Measurements from ENCODE around the gene APOC4. TPM values are rescaled to one million over a fixed set of nuclear protein-coding genes. Genes with fewer than 3 reads are reported as not detected.

Gene APOC4
- total RNA-seq, 2 donors from 2014 or later, result not detected

GRCh38 chr19:44993526-44993925 is 51.5 kb downstream of the APOC4 start:
- intact Hi-C loops (cut with DNase I), result no loop called here
- Histone ChIP-seq H3K4me3 (no peak overlapping the region), H3K27me3 (replicated peaks; ENCODE audit: insufficient read depth) (no peaks in the 10 kb centered on the region), H3K36me3 (peaks cover 0 to 6% of the 10 kb centered on the region in 2 donors), H3K9me3 (no peaks in the 10 kb centered on the region), H3K27ac (no peak overlapping the region), H3K4me1 (replicated peaks) (no peaks in the 10 kb centered on the region)
- TF ChIP-seq POLR2A (IDR thresholded peaks at IDR 0.05) (no peak), CTCF (IDR thresholded peaks at IDR 0.05) (no peak), POLR2AphosphoS5 (IDR thresholded peaks at IDR 0.05) (no peak)
- DNase-seq (ENCODE audit: low spot score), result no peak
- WGBS, result 86% methylated on average over 6 of the region's 6 CpGs

DNA sequence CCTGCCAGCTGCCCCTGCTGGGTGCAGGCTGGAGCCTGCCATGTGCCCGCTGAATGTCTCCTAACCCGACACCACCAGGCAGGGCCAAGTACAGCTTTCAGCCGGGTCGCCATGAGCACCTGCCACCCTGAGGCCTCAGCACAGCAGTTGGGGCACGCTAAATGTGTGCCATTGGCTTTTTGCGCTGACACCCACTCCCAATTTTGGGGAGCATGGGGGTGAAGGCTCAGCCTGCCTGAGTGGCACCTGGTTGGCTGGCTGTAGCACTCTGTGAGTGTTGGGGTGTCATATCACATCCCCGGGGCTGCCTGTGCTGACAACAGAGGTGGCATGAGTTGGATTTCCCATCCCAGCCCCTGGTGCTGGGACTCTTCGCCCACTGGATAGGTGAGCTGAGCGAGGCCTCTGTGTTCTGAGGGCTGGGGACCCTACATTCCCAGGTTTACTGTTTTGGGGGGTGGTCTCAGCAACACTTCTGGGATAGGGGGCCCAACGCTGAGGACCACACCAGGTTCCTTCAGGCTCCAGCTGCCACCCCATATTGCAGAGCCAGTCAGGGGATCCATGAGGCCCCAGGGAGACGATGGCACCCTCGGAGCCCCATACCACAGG is 52.0 kb downstream of the APOC4 start:
- WGBS, result 81% methylated on average over 12 of the region's 12 CpGs
- no peak for TF ChIP-seq POLR2A (IDR thresholded peaks at IDR 0.05)
- no peak for TF ChIP-seq POLR2AphosphoS5 (IDR thresholded peaks at IDR 0.05)
- TF ChIP-seq CTCF (IDR thresholded peaks at IDR 0.05), result no peak
- Histone ChIP-seq H3K27me3 (replicated peaks; ENCODE audit: insufficient read depth) (no peaks in the 10 kb centered on the region), H3K36me3 (peaks cover 0 to 6% of the 10 kb centered on the region in 2 donors), H3K4me1 (replicated peaks) (no peaks in the 10 kb centered on the region), H3K27ac (no peak overlapping the region), H3K4me3 (no peak overlapping the region), H3K9me3 (no peaks in the 10 kb centered on the region)
- intact Hi-C loops (cut with DNase I), result no loop called here
- DNase-seq (ENCODE audit: low spot score), result no peak

Other genes starting within 250 kb of the APOC4 start
- gene CEACAM16, start 243.1 kb upstream of the APOC4 start, total RNA-seq, result not detected
- gene BCL3, start 193.5 kb upstream of the APOC4 start, total RNA-seq, result 10 to 100 TPM; 22.6 to 44.0 TPM
- gene CBLC, start 164.3 kb upstream of the APOC4 start, total RNA-seq, result 10 to 100 TPM; 30.1 to 33.6 TPM
- gene BCAM, start 133.1 kb upstream of the APOC4 start, total RNA-seq, result 100 to 1,000 TPM; 258 to 501 TPM
- gene NECTIN2, start 95.9 kb upstream of the APOC4 start, total RNA-seq, result 100 to 1,000 TPM; 223 to 279 TPM
- gene TOMM40, start 51.0 kb upstream of the APOC4 start, total RNA-seq, result 10 to 100 TPM; 44.9 to 81.3 TPM
- 100 to 1,000 TPM; 206 to 503 TPM for gene APOE, start 36.4 kb upstream of the APOC4 start, total RNA-seq
- gene APOC1, start 27.6 kb upstream of the APOC4 start, total RNA-seq, result 10 to 100 TPM in 1 of 2 donors, 1 to 10 TPM in 1; 7.3 to 80.1 TPM
- gene APOC2, start 3.8 kb downstream of the APOC4 start, total RNA-seq, result not detected
- gene CLPTM1, start 13.1 kb downstream of the APOC4 start, total RNA-seq, result 100 to 1,000 TPM; 102 to 185 TPM
- 10 to 100 TPM; 11.0 to 13.0 TPM for gene RELB, start 59.2 kb downstream of the APOC4 start, total RNA-seq
- 100 to 1,000 TPM in 1 of 2 donors, 10 to 100 TPM in 1; 97.8 to 162 TPM for gene CLASRP, start 96.8 kb downstream of the APOC4 start, total RNA-seq
- gene ZNF296, start 134.2 kb downstream of the APOC4 start, total RNA-seq, result 1 to 10 TPM in 1 of 2 donors, under 1 TPM in 1; 0.87 to 2.9 TPM
- 10 to 100 TPM; 13.9 to 41.0 TPM for gene GEMIN7, start 137.0 kb downstream of the APOC4 start, total RNA-seq
- 10 to 100 TPM; 50.1 to 90.3 TPM for gene PPP1R37, start 150.9 kb downstream of the APOC4 start, total RNA-seq
- gene NKPD1, start 218.7 kb downstream of the APOC4 start, total RNA-seq, result 1 to 10 TPM; 3.6 to 4.1 TPM
- gene TRAPPC6A, start 236.0 kb downstream of the APOC4 start, total RNA-seq, result 10 to 100 TPM; 57.0 to 80.4 TPM
- gene BLOC1S3, start 236.5 kb downstream of the APOC4 start, total RNA-seq, result 10 to 100 TPM; 21.4 to 30.4 TPM

Measured in prostate gland (tissue), 2 donors.